ENCODE results near the gene FLT1. TPM values are rescaled to one million over a fixed set of nuclear protein-coding genes. Genes with fewer than 3 reads are reported as not detected.

Gene FLT1
- total and polyA plus RNA-seq, 7 experiments from 2014 or later = 1.7 to 2.7 (median 2.2) TPM

DNA sequence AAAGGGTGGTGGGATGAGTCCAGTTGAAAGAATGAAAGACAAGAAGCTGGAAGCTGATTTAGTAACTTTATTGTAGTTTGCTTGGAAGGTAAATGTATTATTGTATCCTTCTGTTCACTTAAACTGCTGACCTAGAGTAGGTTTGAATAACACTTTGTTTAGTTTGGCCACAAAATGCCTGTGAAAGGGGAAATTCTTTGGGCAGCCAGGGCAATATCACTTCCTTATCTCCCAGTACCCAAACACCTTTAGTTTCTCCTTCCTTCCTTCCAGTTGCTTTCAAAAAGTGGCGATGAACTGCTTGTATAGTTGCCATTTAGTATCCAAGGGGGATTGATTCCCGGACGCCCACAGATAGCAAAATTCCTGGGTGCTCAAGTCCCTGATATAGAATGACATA, 236.5 kb downstream of the FLT1 start:
- Histone ChIP-seq H3K27ac (ENCODE audit: low read depth, low read length) (no peak overlapping the region), H3K27me3 (ENCODE audit: control insufficient read depth in 2 of 2, insufficient read depth in 2 of 2, low read length in 2 of 2) (no peaks in the 10 kb centered on the region), H3K36me3 (ENCODE audit: control insufficient read depth in 2 of 3, insufficient read depth in 3 of 3, low read length in 3 of 3) (peaks cover 4 to 57% (median 7%) of the 10 kb centered on the region in 3 experiments), H3K4me3 (ENCODE audit: low read length) (no peak overlapping the region), H3K4me1 (ENCODE audit: control insufficient read depth in 2 of 2, insufficient read depth in 2 of 2, low read length in 2 of 2) (no peaks in the 10 kb centered on the region), H3K9me3 (ENCODE audit: control insufficient read depth in 2 of 3, low read length in 3 of 3) (no peaks in the 10 kb centered on the region)
- H3K27me3 Mint-ChIP-seq = no peaks in the 10 kb centered on the region
- ATAC-seq (no peak), DNase-seq (no peak)
- intact Hi-C loops (cut with micrococcal nuclease) = no loop called here
- peak overlapping the region in 1 of 9 donors; percentile 51 for H3K27ac Mint-ChIP-seq
- H3K9me3 Mint-ChIP-seq = peaks cover 0 to 2% (median 0%) of the 10 kb centered on the region in 11 donors
- ChIA-PET POLR2A (no interaction called here), CTCF (interaction anchor here (0.6 kb wide), 1 partner anchor 14 kb away, joined by 3 read pairs; no protein-coding TSS in a partner anchor)
- peaks cover 7 to 33% (median 13%) of the 10 kb centered on the region in 7 donors for H3K4me1 Mint-ChIP-seq
- H3K36me3 Mint-ChIP-seq = peaks cover 22 to 52% (median 40%) of the 10 kb centered on the region in 5 donors
- no peak overlapping the region for H3K4me3 Mint-ChIP-seq

- Histone ChIP-seq H3K4me1 (ENCODE audit: control insufficient read depth in 2 of 2, insufficient read depth in 2 of 2, low read length in 2 of 2) (no peaks in the 10 kb centered on the region), H3K36me3 (ENCODE audit: control insufficient read depth in 2 of 3, insufficient read depth in 3 of 3, low read length in 3 of 3) (peaks cover 4 to 46% (median 7%) of the 10 kb centered on the region in 3 experiments), H3K4me3 (ENCODE audit: low read length) (no peak overlapping the region), H3K27me3 (ENCODE audit: control insufficient read depth in 2 of 2, insufficient read depth in 2 of 2, low read length in 2 of 2) (no peaks in the 10 kb centered on the region), H3K9me3 (ENCODE audit: control insufficient read depth in 2 of 3, low read length in 3 of 3) (no peaks in the 10 kb centered on the region), H3K27ac (ENCODE audit: low read depth, low read length) (no peak overlapping the region)
- no peaks in the 10 kb centered on the region for H3K9me3 Mint-ChIP-seq
- no peak overlapping the region for H3K4me3 Mint-ChIP-seq
- peaks cover 18 to 43% (median 37%) of the 10 kb centered on the region in 5 donors for H3K36me3 Mint-ChIP-seq
- DNase-seq (no peak), ATAC-seq (no peak)
- CTCF ChIA-PET = no interaction called here
- H3K27ac Mint-ChIP-seq = no peak overlapping the region
- H3K27me3 Mint-ChIP-seq = no peaks in the 10 kb centered on the region
- intact Hi-C loops (cut with micrococcal nuclease) = no loop called here
- peaks cover 8 to 35% (median 24%) of the 10 kb centered on the region in 7 donors for H3K4me1 Mint-ChIP-seq
- POLR2A ChIA-PET = no interaction called here
Observed at GRCh38 chr13:28257305-28257704, 237.6 kb downstream of the FLT1 start.

DNA sequence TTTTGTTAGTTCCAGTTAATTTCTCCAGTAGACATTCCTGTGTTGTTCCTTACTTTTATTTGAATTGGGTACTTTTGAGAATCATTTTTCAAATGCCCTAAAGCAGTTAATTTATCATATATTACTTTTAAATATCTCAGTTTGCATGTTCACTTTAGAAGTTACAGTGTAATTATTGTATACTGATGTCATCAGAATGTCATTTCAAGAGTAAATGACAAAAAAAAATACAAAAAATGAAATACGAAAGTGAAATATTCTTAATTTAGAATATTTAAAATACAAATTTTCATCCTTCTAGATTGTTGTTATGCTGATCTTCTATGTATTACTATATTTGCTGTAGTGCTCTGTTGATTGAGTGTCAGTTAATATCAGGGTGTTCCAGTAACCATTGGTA, 242.4 kb downstream of the FLT1 start:
- no peak for ATAC-seq
- Histone ChIP-seq H3K27ac (ENCODE audit: low read depth, low read length) (no peak overlapping the region), H3K9me3 (ENCODE audit: control insufficient read depth in 2 of 3, low read length in 3 of 3) (no peaks in the 10 kb centered on the region), H3K36me3 (ENCODE audit: control insufficient read depth in 2 of 3, insufficient read depth in 3 of 3, low read length in 3 of 3) (peaks cover 0 to 17% (median 4%) of the 10 kb centered on the region in 3 experiments), H3K4me3 (ENCODE audit: low read length) (no peak overlapping the region), H3K4me1 (ENCODE audit: control insufficient read depth in 2 of 2, insufficient read depth in 2 of 2, low read length in 2 of 2) (peaks cover 0 to 8% of the 10 kb centered on the region in 2 donors), H3K27me3 (ENCODE audit: control insufficient read depth in 2 of 2, insufficient read depth in 2 of 2, low read length in 2 of 2) (no peaks in the 10 kb centered on the region)
- intact Hi-C loops (cut with micrococcal nuclease) = no loop called here
- Mint-ChIP-seq H3K4me1 (peaks cover 32 to 74% (median 59%) of the 10 kb centered on the region in 7 donors), H3K27ac (no peak overlapping the region), H3K36me3 (peaks cover 21 to 58% (median 48%) of the 10 kb centered on the region in 5 donors), H3K9me3 (peaks cover 0 to 2% (median 0%) of the 10 kb centered on the region in 11 donors), H3K27me3 (no peaks in the 10 kb centered on the region), H3K4me3 (no peak overlapping the region)
- ChIA-PET CTCF (no interaction called here), POLR2A (no interaction called here)
- DNase-seq = no peak

GRCh38 chr13:28251466-28251865, 243.5 kb downstream of the FLT1 start:
- Histone ChIP-seq H3K36me3 (ENCODE audit: control insufficient read depth in 2 of 3, insufficient read depth in 3 of 3, low read length in 3 of 3) (peaks cover 0 to 8% (median 4%) of the 10 kb centered on the region in 3 experiments), H3K27me3 (ENCODE audit: control insufficient read depth in 2 of 2, insufficient read depth in 2 of 2, low read length in 2 of 2) (no peaks in the 10 kb centered on the region), H3K27ac (ENCODE audit: low read depth, low read length) (no peak overlapping the region), H3K4me1 (ENCODE audit: control insufficient read depth in 2 of 2, insufficient read depth in 2 of 2, low read length in 2 of 2) (peaks cover 0 to 8% of the 10 kb centered on the region in 2 donors), H3K9me3 (ENCODE audit: control insufficient read depth in 2 of 3, low read length in 3 of 3) (no peaks in the 10 kb centered on the region), H3K4me3 (ENCODE audit: low read length) (no peak overlapping the region)
- DNase-seq = no peak
- POLR2A ChIA-PET = no interaction called here
- Mint-ChIP-seq H3K9me3 (peaks cover 0 to 6% (median 0%) of the 10 kb centered on the region in 11 donors), H3K36me3 (peaks cover 14 to 59% (median 50%) of the 10 kb centered on the region in 5 donors), H3K4me3 (peak overlapping the region in 6 of 10 donors; percentile 7 to 34 (median 18)), H3K27ac (peak overlapping the region in 3 of 9 donors; percentile 1 to 47 (median 14)), H3K27me3 (no peaks in the 10 kb centered on the region), H3K4me1 (peaks cover 38 to 80% (median 65%) of the 10 kb centered on the region in 7 donors)
- no peak for ATAC-seq
- intact Hi-C loops (cut with micrococcal nuclease) = no loop called here
- CTCF ChIA-PET = no interaction called here

GRCh38 chr13:28250542-28250941, 244.4 kb downstream of the FLT1 start:
- Mint-ChIP-seq H3K27ac (peak overlapping the region in 1 of 9 donors; percentile 13), H3K4me1 (peaks cover 41 to 85% (median 71%) of the 10 kb centered on the region in 7 donors), H3K36me3 (peaks cover 14 to 62% (median 53%) of the 10 kb centered on the region in 5 donors), H3K9me3 (peaks cover 0 to 6% (median 0%) of the 10 kb centered on the region in 11 donors), H3K27me3 (no peaks in the 10 kb centered on the region), H3K4me3 (peak overlapping the region in 1 of 10 donors; percentile 7)
- Histone ChIP-seq H3K27ac (ENCODE audit: low read depth, low read length) (no peak overlapping the region), H3K27me3 (ENCODE audit: control insufficient read depth in 2 of 2, insufficient read depth in 2 of 2, low read length in 2 of 2) (no peaks in the 10 kb centered on the region), H3K36me3 (ENCODE audit: control insufficient read depth in 2 of 3, insufficient read depth in 3 of 3, low read length in 3 of 3) (peaks cover 0 to 3% (median 0%) of the 10 kb centered on the region in 3 experiments), H3K4me3 (ENCODE audit: low read length) (no peak overlapping the region), H3K9me3 (ENCODE audit: control insufficient read depth in 2 of 3, low read length in 3 of 3) (no peaks in the 10 kb centered on the region), H3K4me1 (ENCODE audit: control insufficient read depth in 2 of 2, insufficient read depth in 2 of 2, low read length in 2 of 2) (peaks cover 0 to 8% of the 10 kb centered on the region in 2 donors)
- DNase-seq = no peak
- POLR2A ChIA-PET = no interaction called here
- intact Hi-C loops (cut with micrococcal nuclease) = no loop called here
- CTCF ChIA-PET = interaction anchor here (0.6 kb wide), 1 partner anchor 1279 kb away, joined by 3 read pairs; no protein-coding TSS in a partner anchor
- no peak for ATAC-seq

Other genes starting within 250 kb of the FLT1 start
- 10 to 100 TPM; 18.8 to 97.0 (median 21.2) TPM for gene POMP, start 164.0 kb upstream of the FLT1 start, total RNA-seq
- gene POMP, start 164.0 kb upstream of the FLT1 start, polyA plus RNA-seq = 10 to 100 TPM; 67.0 to 78.7 TPM
- 10 to 100 TPM; 11.1 to 23.6 (median 12.0) TPM for gene SLC46A3, start 223.8 kb upstream of the FLT1 start, total RNA-seq
- gene SLC46A3, start 223.8 kb upstream of the FLT1 start, polyA plus RNA-seq = 10 to 100 TPM; 34.2 to 39.8 TPM

All from naive thymus-derived CD4-positive, alpha-beta T cell (primary cell).